GM12801 (cell line): ENCODE data around the gene ICAM1.

Experiments used
- TF ChIP-seq, protein P1 (sequence below): IDR thresholded peaks from one replicate; pipeline ENCODE4 v1.5.1; 2011; ENCODE audit warnings: control low read depth; ENCODE audit not compliant: insufficient read length; ENCODE audit errors: extremely low read depth

The ICAM1 gene

GRCh38 chr19:10227026-10227971, 43.6 kb upstream of the ICAM1 start:
- TF ChIP-seq, protein P1, sequence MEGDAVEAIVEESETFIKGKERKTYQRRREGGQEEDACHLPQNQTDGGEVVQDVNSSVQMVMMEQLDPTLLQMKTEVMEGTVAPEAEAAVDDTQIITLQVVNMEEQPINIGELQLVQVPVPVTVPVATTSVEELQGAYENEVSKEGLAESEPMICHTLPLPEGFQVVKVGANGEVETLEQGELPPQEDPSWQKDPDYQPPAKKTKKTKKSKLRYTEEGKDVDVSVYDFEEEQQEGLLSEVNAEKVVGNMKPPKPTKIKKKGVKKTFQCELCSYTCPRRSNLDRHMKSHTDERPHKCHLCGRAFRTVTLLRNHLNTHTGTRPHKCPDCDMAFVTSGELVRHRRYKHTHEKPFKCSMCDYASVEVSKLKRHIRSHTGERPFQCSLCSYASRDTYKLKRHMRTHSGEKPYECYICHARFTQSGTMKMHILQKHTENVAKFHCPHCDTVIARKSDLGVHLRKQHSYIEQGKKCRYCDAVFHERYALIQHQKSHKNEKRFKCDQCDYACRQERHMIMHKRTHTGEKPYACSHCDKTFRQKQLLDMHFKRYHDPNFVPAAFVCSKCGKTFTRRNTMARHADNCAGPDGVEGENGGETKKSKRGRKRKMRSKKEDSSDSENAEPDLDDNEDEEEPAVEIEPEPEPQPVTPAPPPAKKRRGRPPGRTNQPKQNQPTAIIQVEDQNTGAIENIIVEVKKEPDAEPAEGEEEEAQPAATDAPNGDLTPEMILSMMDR: no peak

- TF ChIP-seq, protein P1: no peak
Measured at GRCh38 chr19:10228393-10228792, 42.5 kb upstream of the ICAM1 start.

DNA sequence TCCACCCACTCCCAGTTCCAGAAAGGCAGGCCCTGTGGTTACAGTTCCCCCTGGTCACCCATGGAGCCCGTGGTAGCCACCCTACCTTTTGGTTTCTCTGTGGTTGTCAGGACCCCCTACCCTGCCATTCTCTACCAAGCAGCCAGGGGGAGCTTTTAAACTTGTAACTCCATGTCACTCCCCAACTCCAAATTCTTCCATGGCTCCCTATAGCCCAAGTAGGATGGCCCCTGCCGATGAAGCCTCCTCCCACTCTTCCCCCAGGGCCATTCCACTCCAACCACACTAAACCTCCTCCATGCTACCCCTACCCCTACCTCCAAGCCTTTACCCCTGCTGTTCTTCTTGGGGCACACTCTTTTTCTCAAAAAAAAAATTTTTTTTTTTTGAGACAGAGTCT, 42.0 kb upstream of the ICAM1 start:
- TF ChIP-seq, protein P1: no peak

- TF ChIP-seq, protein P1: no peak
Measured at GRCh38 chr19:10230173-10230860, 40.6 kb upstream of the ICAM1 start.

- TF ChIP-seq, protein P1: no peak
Measured at GRCh38 chr19:10230861-10231611, 39.9 kb upstream of the ICAM1 start, which contains the start of gene S1PR2. Gene S1PR2, minus strand, starts transcription at chr19:10231331. Its CDS starts 6,426 bp downstream, at chr19:10224905.

GRCh38 chr19:10231612-10232228, 39.2 kb upstream of the ICAM1 start:
- TF ChIP-seq, protein P1: no peak

- TF ChIP-seq, protein P1: no peak
Measured at GRCh38 chr19:10233946-10234345, 37.0 kb upstream of the ICAM1 start.
